ENCODE measurements around the gene FAM227B.

FAM227B gene

DNA sequence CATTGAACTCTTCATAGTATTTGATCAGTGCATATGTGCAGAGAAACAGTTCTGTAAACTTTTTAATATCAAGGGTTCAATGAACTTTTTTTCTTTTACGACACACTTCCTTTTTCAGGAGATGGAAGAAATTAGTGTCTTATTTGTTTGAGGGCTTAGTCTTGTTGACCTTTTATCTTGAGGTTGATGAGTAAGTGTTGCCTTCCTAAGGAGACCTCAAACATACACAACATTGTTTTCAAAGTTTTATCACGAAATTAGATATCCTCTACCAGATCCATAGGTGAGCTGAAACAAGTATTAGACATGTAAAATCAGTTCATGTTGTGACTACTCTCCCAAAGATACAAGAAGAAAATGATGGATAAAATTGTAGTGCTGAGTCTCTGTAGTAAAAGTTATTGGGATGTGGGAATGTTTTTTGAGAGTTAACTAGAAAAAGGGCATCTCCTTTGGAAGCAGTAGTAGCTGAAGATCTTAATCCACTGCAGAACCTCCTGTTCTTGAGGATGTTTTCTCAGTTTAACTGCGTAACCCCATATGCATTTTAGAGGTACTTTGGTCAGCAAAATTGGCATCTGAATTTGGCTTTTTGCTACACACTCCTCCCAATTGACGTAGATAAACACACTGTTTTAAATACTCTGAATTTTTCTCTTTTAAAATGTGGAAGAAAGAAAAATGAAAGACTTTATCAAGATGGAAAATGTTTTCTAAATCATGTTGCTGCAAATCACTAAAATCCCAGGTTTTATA, 333.8 kb downstream of the FAM227B start:
- no peak for DNase-seq

DNA sequence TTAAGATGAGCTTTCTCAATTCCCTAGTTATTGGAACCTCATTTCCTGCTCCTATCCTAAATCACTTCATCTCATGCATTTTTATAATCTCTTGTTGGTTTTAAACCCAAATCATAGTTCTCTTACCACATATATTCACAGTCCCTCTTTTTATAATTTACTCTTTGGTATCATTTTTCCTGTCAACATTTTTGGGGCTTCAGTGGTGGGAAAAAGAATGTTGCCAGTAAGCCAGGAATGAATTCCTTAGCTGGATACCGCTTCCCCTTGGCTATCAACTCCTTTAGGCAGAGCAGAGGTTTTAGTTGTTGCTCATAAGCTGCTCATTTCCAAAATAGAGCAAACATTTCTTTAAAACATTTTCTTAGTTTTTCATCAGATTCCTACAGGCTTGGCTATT, 338.3 kb downstream of the FAM227B start:
- no peak for DNase-seq

DNA sequence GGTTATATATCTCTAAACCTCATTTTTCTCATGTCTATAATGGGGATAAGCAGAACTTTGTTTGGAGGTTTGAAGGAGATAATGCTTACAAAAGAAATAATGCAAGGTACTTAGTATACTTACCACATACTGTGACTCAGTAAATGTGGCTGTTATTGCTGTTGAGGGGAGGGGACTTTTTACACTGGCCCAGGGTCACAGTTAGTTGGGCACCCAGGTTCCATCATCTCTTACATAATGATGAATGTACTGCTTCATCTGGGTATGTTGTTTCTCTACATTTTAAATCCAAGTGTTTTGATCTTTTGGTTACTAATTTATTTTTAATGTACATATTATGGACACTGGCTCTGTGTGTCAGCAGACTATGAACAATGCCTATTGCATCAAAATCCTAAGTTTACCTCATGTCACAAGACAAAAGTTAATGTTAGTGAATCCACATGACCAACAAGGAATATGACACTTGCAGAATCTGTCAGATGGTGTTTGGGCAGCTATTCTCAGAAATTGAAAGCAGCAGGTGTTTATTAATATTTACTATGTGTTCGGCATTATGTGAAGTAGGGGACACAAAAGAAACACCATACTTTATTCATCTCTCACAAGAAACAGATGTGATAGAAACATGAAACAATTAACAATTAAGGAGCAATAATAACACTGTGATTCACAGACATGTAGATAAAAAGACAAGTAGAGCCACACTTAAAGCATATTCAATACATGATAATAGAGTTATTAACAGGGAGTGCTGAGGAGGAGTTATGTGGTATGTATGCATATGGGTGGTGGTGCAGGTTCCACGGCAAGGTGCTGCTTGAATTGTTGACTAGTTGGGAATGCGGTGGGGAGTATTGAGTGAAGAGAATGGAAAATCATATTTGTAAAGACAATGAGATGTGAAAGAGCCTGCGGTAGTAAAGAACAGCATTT, 340.8 kb downstream of the FAM227B start:
- DNase-seq = no peak

DNA sequence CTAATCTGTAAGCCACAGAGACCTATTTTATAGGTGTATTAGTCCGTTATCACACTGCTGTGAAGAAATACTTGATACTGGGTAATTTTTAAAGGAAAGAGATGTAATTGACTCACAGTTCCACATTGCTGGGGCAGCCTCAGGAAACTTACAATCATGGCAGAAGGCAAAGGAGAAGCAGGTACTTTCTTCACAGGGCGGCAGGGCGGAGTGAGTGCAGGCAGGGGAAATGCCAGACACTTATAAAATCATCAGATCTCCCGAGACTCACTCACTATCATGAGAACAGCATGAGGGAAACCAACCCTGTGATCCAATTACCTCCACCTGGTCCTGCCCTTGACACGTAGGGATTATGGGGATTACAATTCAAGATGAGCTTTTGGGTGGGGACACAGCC, 341.9 kb downstream of the FAM227B start:
- no peak for DNase-seq
